H1 (cell line): Measurements from ENCODE around the gene SYNJ2. TPM values are rescaled to one million over a fixed set of nuclear protein-coding genes. Genes with fewer than 3 reads are reported as not detected.

Source experiments
- CTCF ChIA-PET: fragments of 300-600 bp; sonication (Branson Sonifier 250); formaldehyde crosslinking; loops from one replicate; lab custom pipeline; 2021; ENCODE audit not compliant: partially characterized antibody; lab: Charles Lee
- POLR2A ChIA-PET: fragments of 300-600 bp; sonication (Branson Sonifier 250); formaldehyde crosslinking; loops from one replicate; lab custom pipeline; 2021; ENCODE audit warnings: inconsistent platforms; ENCODE audit not compliant: partially characterized antibody; lab: Charles Lee
- DNase-seq, 2 experiments: peaks; one replicate each; pipeline versions ENCODE4 v3.0.0 to v3.0.0-alpha.2; 2010 to 2022; ENCODE audit warnings: low spot score in 2 of 2, low read depth in 1 of 2, mixed read lengths in 1 of 2
- FAIRE-seq: peaks from 2 replicates; lab custom pipeline; 2011; peaks lifted over from hg19 to GRCh38; lab: Jason Lieb, UNC
- H2AFZ ChIP-seq: 2 replicates; pipeline ENCODE4 v1.8.1; 2012; ENCODE audit warnings: low read length, inconsistent platforms
- H2AK5ac ChIP-seq: 2 replicates; pipeline ENCODE4 v1.6.1; 2013; ENCODE audit warnings: low read depth, low read length
- H2BK120ac ChIP-seq: replicated peaks from 2 replicates; pipeline ENCODE3; 2013; ENCODE audit warnings: low read depth, low read length, inconsistent platforms
- H2BK12ac ChIP-seq: 2 replicates; pipeline ENCODE4 v1.6.1; 2013; ENCODE audit warnings: low read depth, low read length
- H2BK15ac ChIP-seq: 2 replicates; pipeline ENCODE4 v1.6.1; 2013; ENCODE audit warnings: low read length
- H2BK20ac ChIP-seq: 2 replicates; pipeline ENCODE4 v1.6.1; 2013; ENCODE audit warnings: low read length
- H2BK5ac ChIP-seq: 2 replicates; pipeline ENCODE4 v1.6.1; 2013; ENCODE audit warnings: low read depth, low read length
- H3K14ac ChIP-seq: 2 replicates; pipeline ENCODE4 v1.6.1; 2013; ENCODE audit warnings: inconsistent platforms; ENCODE audit not compliant: insufficient read length
- H3K18ac ChIP-seq: 2 replicates; pipeline ENCODE4 v1.6.1; 2013; ENCODE audit warnings: low read length; ENCODE audit errors: extremely low read depth
- H3K23ac ChIP-seq: 2 replicates; pipeline ENCODE4 v1.6.1; 2013; ENCODE audit warnings: inconsistent platforms; ENCODE audit not compliant: insufficient read length
- H3K23me2 ChIP-seq: 2 replicates; pipeline ENCODE4 v1.6.1; 2013; ENCODE audit warnings: low read depth, low read length
- H3K27ac ChIP-seq: 2 replicates; pipeline ENCODE4 v1.6.1; 2011; ENCODE audit warnings: low read depth, low read length, inconsistent platforms
- H3K27me3 ChIP-seq, 4 experiments: replicated peaks in 1 of 4; 1 replicate in 1 of 4; 2 replicates in 3 of 4; pipeline versions ENCODE4 v1.6.1 to v1.8.1; 2011 to 2013; ENCODE audit warnings: low read length in 3 of 4, mild to moderate bottlenecking in 3 of 4, inconsistent platforms in 2 of 4, mixed read lengths in 2 of 4, moderate library complexity in 1 of 4; ENCODE audit not compliant: control insufficient read depth in 3 of 4, insufficient read depth in 3 of 4; ENCODE audit errors: extremely low read depth in 1 of 4
- H3K36me3 ChIP-seq, 4 experiments: 2 replicates each; pipeline versions ENCODE4 v1.6.1 to v1.8.1; 2011 to 2013; ENCODE audit warnings: mild to moderate bottlenecking in 4 of 4, low read length in 3 of 4, moderate library complexity in 2 of 4, control low read depth in 1 of 4, inconsistent platforms in 1 of 4; ENCODE audit not compliant: insufficient read depth in 4 of 4, control insufficient read depth in 2 of 4
- H3K4ac ChIP-seq: replicated peaks from 2 replicates; pipeline ENCODE3; 2013; ENCODE audit warnings: low read length, low read depth, mixed read lengths, inconsistent platforms; ENCODE audit not compliant: insufficient read length
- H3K4me1 ChIP-seq, 4 experiments: replicated peaks in 1 of 4; 1 replicate in 1 of 4; 2 replicates in 3 of 4; pipeline versions ENCODE4 v1.6.1 to v1.8.1; 2011 to 2013; ENCODE audit warnings: low read length in 3 of 4, inconsistent platforms in 2 of 4, mixed read lengths in 1 of 4; ENCODE audit not compliant: insufficient read depth in 4 of 4, control insufficient read depth in 3 of 4
- H3K4me2 ChIP-seq, 2 experiments: 2 replicates each; pipeline versions ENCODE4 v1.6.1 to v1.8.1; 2011 to 2013; ENCODE audit warnings: low read depth in 2 of 2, low read length in 2 of 2, control low read depth in 1 of 2, inconsistent platforms in 1 of 2, mild to moderate bottlenecking in 1 of 2; ENCODE audit not compliant: insufficient read depth in 1 of 2
- H3K4me3 ChIP-seq, 4 experiments: fragments of 200-600, 300-600 bp in 1 of 4; sonication (generic), shearing (Covaris generic), sonication (Bioruptor Twin) in 1 of 4; 2 replicates each; pipeline versions ENCODE4 v1.5.1 to v1.8.1; 2011 to 2016; ENCODE audit warnings: low read length in 4 of 4, low read depth in 3 of 4, control low read depth in 2 of 4, inconsistent platforms in 2 of 4, mild to moderate bottlenecking in 2 of 4, mixed read lengths in 1 of 4, moderate library complexity in 1 of 4; ENCODE audit not compliant: insufficient read depth in 2 of 4; ENCODE audit errors: extremely low read depth in 1 of 4
- H3K56ac ChIP-seq: replicated peaks from 2 replicates; pipeline ENCODE3; 2013; ENCODE audit warnings: low read depth, mild to moderate bottlenecking, mixed read lengths, low read length, inconsistent platforms; ENCODE audit not compliant: insufficient read length
- H3K79me1 ChIP-seq: 2 replicates; pipeline ENCODE4 v1.6.1; 2013; ENCODE audit warnings: low read depth, low read length, control low read depth
- H3K79me2 ChIP-seq, 2 experiments: 2 replicates each; pipeline versions ENCODE4 v1.6.1 to v1.8.1; 2012 to 2013; ENCODE audit warnings: low read length in 2 of 2, mild to moderate bottlenecking in 2 of 2, inconsistent platforms in 1 of 2; ENCODE audit not compliant: insufficient read depth in 2 of 2, control insufficient read depth in 1 of 2
- H3K9ac ChIP-seq, 4 experiments: replicated peaks in 1 of 4; 1 replicate in 1 of 4; 2 replicates in 3 of 4; pipeline versions ENCODE4 v1.6.1 to v1.8.1; 2011 to 2013; ENCODE audit warnings: low read depth in 3 of 4, low read length in 3 of 4, control low read depth in 2 of 4, mild to moderate bottlenecking in 2 of 4, moderate library complexity in 2 of 4, inconsistent platforms in 1 of 4; ENCODE audit errors: extremely low read depth in 1 of 4
- H3K9me3 ChIP-seq, 2 experiments: 2 replicates each; pipeline versions ENCODE4 v1.6.1 to v1.8.1; 2012 to 2013; ENCODE audit warnings: mild to moderate bottlenecking in 2 of 2, moderate library complexity in 2 of 2, control low read depth in 1 of 2, inconsistent platforms in 1 of 2, low read depth in 1 of 2, low read length in 1 of 2, mixed read lengths in 1 of 2; ENCODE audit not compliant: insufficient read depth in 2 of 2
- H4K20me1 ChIP-seq, 2 experiments: replicated peaks in 1 of 2; 2 replicates each; pipeline versions ENCODE3 to v1.8.1; 2011 to 2013; ENCODE audit warnings: inconsistent platforms in 2 of 2, low read length in 2 of 2, mild to moderate bottlenecking in 1 of 2; ENCODE audit not compliant: insufficient read depth in 2 of 2, control insufficient read depth in 1 of 2
- H4K5ac ChIP-seq: 2 replicates; pipeline ENCODE4 v1.6.1; 2013; ENCODE audit warnings: low read length, low read depth, mixed read lengths, inconsistent platforms; ENCODE audit not compliant: insufficient read length
- H4K8ac ChIP-seq: 2 replicates; pipeline ENCODE4 v1.8.0; 2013; ENCODE audit warnings: mild to moderate bottlenecking, moderate library complexity, low read length, inconsistent platforms; ENCODE audit not compliant: insufficient read depth; ENCODE audit errors: extremely low read depth
- H4K91ac ChIP-seq: replicated peaks from 2 replicates; pipeline ENCODE3; 2013; ENCODE audit warnings: low read length, mixed read lengths, inconsistent platforms; ENCODE audit not compliant: insufficient read length
- CREB1 ChIP-seq: IDR thresholded peaks from 2 replicates; pipeline ENCODE4 v1.6.1; 2012; ENCODE audit warnings: inconsistent platforms
- HDAC6 ChIP-seq: IDR thresholded peaks from one replicate; pipeline ENCODE4 v1.7.1; 2012; ENCODE audit warnings: low read depth, mild to moderate bottlenecking, inconsistent platforms, low read length, moderate library complexity
- JUND ChIP-seq: IDR thresholded peaks from 2 replicates; pipeline ENCODE4 v1.6.1; 2011; ENCODE audit warnings: mild to moderate bottlenecking, improper control_type of control experiment, low read length
- KDM4A ChIP-seq: IDR thresholded peaks from one replicate; pipeline ENCODE4 v1.7.1; 2012; ENCODE audit warnings: low read depth, mild to moderate bottlenecking, moderate library complexity, low read length, inconsistent platforms; ENCODE audit not compliant: severe bottlenecking
- RNF2 ChIP-seq: fragments of 200-900, 300-1000 bp; sonication (generic); IDR thresholded peaks from 2 replicates; pipeline ENCODE4 v1.7.1; 2016; ENCODE audit warnings: borderline replicate concordance, low read depth, mild to moderate bottlenecking, antibody characterized with exemption, low read length; ENCODE audit not compliant: poor library complexity, severe bottlenecking; ENCODE audit errors: missing control alignments
- SIX5 ChIP-seq: IDR thresholded peaks from 2 replicates; pipeline ENCODE4 v1.6.1; 2011; ENCODE audit warnings: mild to moderate bottlenecking, low read depth, low read length
- SP2 ChIP-seq: IDR thresholded peaks from 2 replicates; pipeline ENCODE4 v1.6.1; 2012; ENCODE audit warnings: mild to moderate bottlenecking, low read length, inconsistent platforms
- WGBS, 2 experiments: shearing (Covaris generic) in 1 of 2; methylation state at CpG; one replicate each; pipeline versions ENCODE4 v1.1.6 to v1.1.7; 2013 to 2015; ENCODE audit warnings: low lambda C conversion rate in 2 of 2, mixed read lengths in 2 of 2, inconsistent platforms in 1 of 2, low coverage in 1 of 2, missing lambda C conversion rate in 1 of 2; ENCODE audit not compliant: insufficient replicate concordance in 2 of 2, insufficient coverage in 1 of 2, insufficient read length in 1 of 2; ENCODE audit errors: extremely low coverage in 1 of 2, missing lambda C conversion rate in 1 of 2; 5-methylcytosine and 5-hydroxymethylcytosine counted together
- polyA plus RNA-seq, 7 experiments: library from polyadenylated mRNA; depleted of rRNA in 3 of 7; stranded (reverse) in 5 of 7; unstranded in 2 of 7; fragments of >200 nt in 5 of 7; fragments of 200-250 nt in 2 of 7; gene quantifications; 1 replicate in 5 of 7; 2 replicates in 1 of 7; 4 replicates in 1 of 7; pipeline versions ENCODE4 v1.2.1 to v1.2.3, GENCODE V29; 2011 to 2013; ENCODE audit warnings: missing spikeins in 2 of 7, mixed read lengths in 2 of 7
- total RNA-seq: library from RNA; stranded (reverse); fragmentation: NEBNext Ultra II Directional; extraction: Animal tissue kit (Norgen Biotek cat#: 25700); gene quantifications from 2 replicates; pipeline ENCODE4 v1.2.1, GENCODE V29; 2021
- TF ChIP-seq, protein P1 (sequence below), 3 experiments: IDR thresholded peaks; 1 replicate in 2 of 3; 2 replicates in 1 of 3; pipeline versions ENCODE4 v1.5.1 to v1.6.1; 2011; ENCODE audit warnings: low read length in 3 of 3, mild to moderate bottlenecking in 3 of 3, inconsistent platforms in 2 of 3, low read depth in 1 of 3, moderate library complexity in 1 of 3; ENCODE audit not compliant: insufficient read depth in 1 of 3; ENCODE audit errors: control extremely low read depth in 1 of 3
- TF ChIP-seq, protein P2 (sequence below): IDR thresholded peaks from 2 replicates; pipeline ENCODE4 v1.6.1; 2011; ENCODE audit warnings: low read depth, mild to moderate bottlenecking, low read length; ENCODE audit not compliant: insufficient read depth

Gene SYNJ2
- total and polyA plus RNA-seq, 2 of the 8 experiments (the other 6 are each of a cell fraction or from before 2014, with no cell fraction given), result 3.7 to 13.9 TPM

DNA sequence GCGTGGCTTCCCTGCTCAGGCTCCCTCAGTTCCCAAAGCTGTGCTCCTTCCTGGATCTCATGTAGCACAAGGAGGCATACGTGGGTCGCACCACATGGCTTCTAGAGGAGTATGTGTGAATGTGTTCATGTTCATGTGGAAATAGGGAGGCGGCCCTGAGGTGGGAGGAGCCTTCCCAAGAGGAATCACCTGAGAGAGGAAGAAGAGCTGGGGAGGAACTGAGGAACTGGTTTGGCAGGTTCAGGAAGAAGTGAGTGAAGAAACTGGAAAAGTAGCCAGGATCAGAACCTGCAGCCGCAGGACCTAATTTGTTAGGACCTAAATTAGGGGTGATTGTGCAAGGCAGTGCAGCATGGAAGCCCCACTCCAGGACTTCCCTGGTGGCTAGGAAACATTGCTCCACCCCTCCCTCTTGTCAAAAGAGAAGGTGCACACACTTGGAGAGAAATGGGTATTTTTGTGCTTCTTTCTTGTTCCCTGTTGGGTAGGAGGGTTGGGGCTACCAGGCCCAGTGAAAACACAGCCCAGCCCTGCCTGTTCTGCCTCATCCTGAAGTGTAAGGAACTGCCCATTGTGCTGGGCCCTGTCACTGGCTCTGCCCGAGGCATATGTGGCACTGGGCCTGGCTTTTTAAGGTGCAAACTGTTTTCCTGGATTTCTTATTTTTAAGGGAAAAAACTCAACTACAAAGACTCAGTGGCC is 20.7 kb downstream of the SYNJ2 start:
- Histone ChIP-seq H2BK120ac (no peak overlapping the region), H2BK12ac (peak overlapping the region; percentile 87; the same call in 1 of the 2 replicates), H3K4me1 (peaks cover 4 to 19% (median 10%) of the 10 kb centered on the region in 4 experiments), H2BK5ac (peak overlapping the region; percentile 54; the same call in 1 of the 2 replicates), H3K18ac (peak overlapping the region; percentile 33; the same call in 1 of the 2 replicates), H3K4me2 (peak overlapping the region; percentile 9 to 35; a peak in 1 of 4 replicates), H2BK15ac (peak overlapping the region; percentile 13; the same call in 1 of the 2 replicates), H3K56ac (no peak overlapping the region), H3K27me3 (no peaks in the 10 kb centered on the region), H2BK20ac (peak overlapping the region; percentile 77; the same call in 1 of the 2 replicates), H3K36me3 (no peaks in the 10 kb centered on the region), H4K5ac (no peak overlapping the region), H3K14ac (no peak overlapping the region), H3K27ac (no peak overlapping the region), H3K23me2 (no peaks in the 10 kb centered on the region), H2AK5ac (peak overlapping the region; percentile 68; the same call in 1 of the 2 replicates), H4K8ac (no peak overlapping the region), H3K23ac (no peak overlapping the region), H3K9me3 (no peaks in the 10 kb centered on the region), H4K91ac (peak overlapping the region; percentile 23), H3K79me2 (no peaks in the 10 kb centered on the region), H3K9ac (no peak overlapping the region), H3K4me3 (no peak overlapping the region), H3K4ac (no peak overlapping the region), H3K79me1 (no peaks in the 10 kb centered on the region; the same call in none of the 2 replicates), H4K20me1 (no peaks in the 10 kb centered on the region), H2AFZ (no peak overlapping the region)
- ChIA-PET POLR2A (no interaction called here), CTCF (interaction anchor here (0.6 kb wide), 1 partner anchor 184 kb away, joined by 4 read pairs; no protein-coding TSS in a partner anchor)
- 82% methylated on average over 6 of the region's 6 CpGs; no CpG with 5 or more reads in 1 of the 2 experiments for WGBS, 2 experiments
- FAIRE-seq (no peak), DNase-seq (no peak)
- TF ChIP-seq KDM4A (no peak), SP2 (no peak), RNF2 (no peak), JUND (no peak), SIX5 (no peak), HDAC6 (no peak), CREB1 (no peak)
- TF ChIP-seq, protein P1, sequence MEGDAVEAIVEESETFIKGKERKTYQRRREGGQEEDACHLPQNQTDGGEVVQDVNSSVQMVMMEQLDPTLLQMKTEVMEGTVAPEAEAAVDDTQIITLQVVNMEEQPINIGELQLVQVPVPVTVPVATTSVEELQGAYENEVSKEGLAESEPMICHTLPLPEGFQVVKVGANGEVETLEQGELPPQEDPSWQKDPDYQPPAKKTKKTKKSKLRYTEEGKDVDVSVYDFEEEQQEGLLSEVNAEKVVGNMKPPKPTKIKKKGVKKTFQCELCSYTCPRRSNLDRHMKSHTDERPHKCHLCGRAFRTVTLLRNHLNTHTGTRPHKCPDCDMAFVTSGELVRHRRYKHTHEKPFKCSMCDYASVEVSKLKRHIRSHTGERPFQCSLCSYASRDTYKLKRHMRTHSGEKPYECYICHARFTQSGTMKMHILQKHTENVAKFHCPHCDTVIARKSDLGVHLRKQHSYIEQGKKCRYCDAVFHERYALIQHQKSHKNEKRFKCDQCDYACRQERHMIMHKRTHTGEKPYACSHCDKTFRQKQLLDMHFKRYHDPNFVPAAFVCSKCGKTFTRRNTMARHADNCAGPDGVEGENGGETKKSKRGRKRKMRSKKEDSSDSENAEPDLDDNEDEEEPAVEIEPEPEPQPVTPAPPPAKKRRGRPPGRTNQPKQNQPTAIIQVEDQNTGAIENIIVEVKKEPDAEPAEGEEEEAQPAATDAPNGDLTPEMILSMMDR (IDR thresholded peaks at IDR 0.05; ENCODE audit: control extremely low read depth in 1 of 3, insufficient read depth in 1 of 3, low read depth in 1 of 3, low read length in 3 of 3), result no peak
- TF ChIP-seq, protein P2, sequence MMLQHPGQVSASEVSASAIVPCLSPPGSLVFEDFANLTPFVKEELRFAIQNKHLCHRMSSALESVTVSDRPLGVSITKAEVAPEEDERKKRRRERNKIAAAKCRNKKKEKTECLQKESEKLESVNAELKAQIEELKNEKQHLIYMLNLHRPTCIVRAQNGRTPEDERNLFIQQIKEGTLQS, result no peak
